Mucosa of stomach (tissue), 1 donor: ENCODE measurements around the gene KASH5.

Experiments
- H3K27me3 ChIP-seq: one replicate; pipeline ENCODE4 v1.7.0; 2013; ENCODE audit warnings: mild to moderate bottlenecking, low read length; ENCODE audit not compliant: control insufficient read depth, insufficient read depth
- H3K36me3 ChIP-seq: one replicate; pipeline ENCODE4 v1.7.0; 2013; ENCODE audit warnings: low read length; ENCODE audit not compliant: control insufficient read depth, insufficient read depth
- H3K4me1 ChIP-seq: one replicate; pipeline ENCODE4 v1.7.0; 2013; ENCODE audit warnings: mild to moderate bottlenecking, low read length; ENCODE audit not compliant: control insufficient read depth, insufficient read depth
- H3K4me3 ChIP-seq: one replicate; pipeline ENCODE4 v1.7.0; 2013; ENCODE audit warnings: low read length
- H3K9ac ChIP-seq: one replicate; pipeline ENCODE4 v1.7.0; 2013; ENCODE audit warnings: mild to moderate bottlenecking, low read length, moderate library complexity
- H3K9me3 ChIP-seq: one replicate; pipeline ENCODE4 v1.7.0; 2013; ENCODE audit warnings: mild to moderate bottlenecking, low read length, moderate library complexity; ENCODE audit not compliant: control insufficient read depth
- donor health status: Pancreatic carcinoma.

KASH5 gene

GRCh38 chr19:49420227-49420626, 32.2 kb downstream of the KASH5 start:
- no peaks in the 10 kb centered on the region for H3K36me3 ChIP-seq
- H3K9me3 ChIP-seq: no peaks in the 10 kb centered on the region
- H3K4me3 ChIP-seq: no peak overlapping the region
- peaks cover 73% of the 10 kb centered on the region for H3K27me3 ChIP-seq
- H3K9ac ChIP-seq: no peak overlapping the region
- H3K4me1 ChIP-seq: peaks cover 8% of the 10 kb centered on the region

- H3K9me3 ChIP-seq: no peaks in the 10 kb centered on the region
- H3K27me3 ChIP-seq: peaks cover 84% of the 10 kb centered on the region
- no peak overlapping the region for H3K4me3 ChIP-seq
- H3K9ac ChIP-seq: no peak overlapping the region
- H3K4me1 ChIP-seq: peaks cover 8% of the 10 kb centered on the region
- no peaks in the 10 kb centered on the region for H3K36me3 ChIP-seq
Measured at GRCh38 chr19:49421039-49421877, 33.2 kb downstream of the KASH5 start.

GRCh38 chr19:49421878-49422202, 33.8 kb downstream of the KASH5 start:
- Histone ChIP-seq H3K36me3 (no peaks in the 10 kb centered on the region), H3K9ac (no peak overlapping the region), H3K4me3 (no peak overlapping the region), H3K9me3 (no peaks in the 10 kb centered on the region), H3K27me3 (peaks cover 89% of the 10 kb centered on the region), H3K4me1 (peaks cover 8% of the 10 kb centered on the region)

GRCh38 chr19:49422407-49423070, 34.5 kb downstream of the KASH5 start:
- Histone ChIP-seq H3K36me3 (no peaks in the 10 kb centered on the region), H3K27me3 (peaks cover 90% of the 10 kb centered on the region), H3K4me3 (no peak overlapping the region), H3K4me1 (peaks cover 8% of the 10 kb centered on the region), H3K9me3 (no peaks in the 10 kb centered on the region), H3K9ac (no peak overlapping the region)

- Histone ChIP-seq H3K4me3 (no peak within 1 kb of the TSS), H3K9ac (no peak within 1 kb of the TSS), H3K9me3 (no peaks in the 10 kb centered on the region), H3K36me3 (no peaks in the 10 kb centered on the region), H3K27me3 (peaks cover 94% of the 10 kb centered on the region), H3K4me1 (peaks cover 14% of the 10 kb centered on the region)
Measured at GRCh38 chr19:49423071-49423984, 35.3 kb downstream of the KASH5 start, which contains the start of gene PTH2. PTH2 (minus strand) TSS chr19:49423441; CDS start chr19:49423339, 102 bp downstream.

GRCh38 chr19:49423985-49424303, 35.9 kb downstream of the KASH5 start:
- Histone ChIP-seq H3K9me3 (no peaks in the 10 kb centered on the region), H3K36me3 (no peaks in the 10 kb centered on the region), H3K27me3 (peaks cover 97% of the 10 kb centered on the region), H3K4me3 (no peak overlapping the region), H3K9ac (no peak overlapping the region), H3K4me1 (peaks cover 16% of the 10 kb centered on the region)

GRCh38 chr19:49425178-49425577, 37.1 kb downstream of the KASH5 start, which contains the start of gene GFY:
GFY (plus strand) TSS chr19:49425388; CDS start chr19:49426431, 1,043 bp downstream.
- Histone ChIP-seq H3K9me3 (no peaks in the 10 kb centered on the region), H3K4me1 (peaks cover 16% of the 10 kb centered on the region), H3K9ac (no peak within 1 kb of the TSS), H3K4me3 (no peak within 1 kb of the TSS), H3K27me3 (peaks cover 97% of the 10 kb centered on the region), H3K36me3 (no peaks in the 10 kb centered on the region)

- H3K9me3 ChIP-seq: no peaks in the 10 kb centered on the region
- no peak overlapping the region for H3K9ac ChIP-seq
- peaks cover 97% of the 10 kb centered on the region for H3K27me3 ChIP-seq
- peaks cover 14% of the 10 kb centered on the region for H3K4me1 ChIP-seq
- no peaks in the 10 kb centered on the region for H3K36me3 ChIP-seq
- H3K4me3 ChIP-seq: no peak overlapping the region
Measured at GRCh38 chr19:49425922-49426592, 38.0 kb downstream of the KASH5 start.

GRCh38 chr19:49427339-49427738, 39.3 kb downstream of the KASH5 start:
- H3K4me3 ChIP-seq: no peak overlapping the region
- peaks cover 8% of the 10 kb centered on the region for H3K4me1 ChIP-seq
- peaks cover 97% of the 10 kb centered on the region for H3K27me3 ChIP-seq
- no peaks in the 10 kb centered on the region for H3K9me3 ChIP-seq
- no peak overlapping the region for H3K9ac ChIP-seq
- H3K36me3 ChIP-seq: no peaks in the 10 kb centered on the region

GRCh38 chr19:49427855-49428546, 40.0 kb downstream of the KASH5 start:
- Histone ChIP-seq H3K4me3 (no peak overlapping the region), H3K27me3 (peaks cover 97% of the 10 kb centered on the region), H3K4me1 (peaks cover 8% of the 10 kb centered on the region), H3K9me3 (no peaks in the 10 kb centered on the region), H3K9ac (no peak overlapping the region), H3K36me3 (no peaks in the 10 kb centered on the region)
